HepG2 (cell line): ENCODE measurements around the gene PRDM15. TPM values are rescaled to one million over a fixed set of nuclear protein-coding genes. Genes with fewer than 3 reads are reported as not detected.

Source experiments
- ATAC-seq: fragments of 200-7000 bp; cut with Tn5 transposase; 3 replicates; pipeline ENCODE4 v1.9.1; 2020; ENCODE audit warnings: mild to moderate bottlenecking, moderate library complexity
- BruUV-seq: library from RNA; stranded (reverse); fragments of 400-500 nt; replicated peaks from 2 replicates; lab custom pipeline; 2021; lab: Mats Ljungman, UMichigan
- CTCF ChIA-PET: fragments of 300-600 bp; formaldehyde crosslinking; extraction: SDS; loops from one replicate; lab custom pipeline; 2021; ENCODE audit warnings: low total read pairs, inconsistent platforms, low intra/inter-chr PET ratio; lab: Yijun Ruan, JAX
- POLR2A ChIA-PET: fragments of 350-600 bp; sonication (Branson Sonifier 250); formaldehyde crosslinking; loops from one replicate; lab custom pipeline; 2020; ENCODE audit warnings: antibody characterized with exemption, inconsistent platforms; lab: Yijun Ruan, JAX
- DNase-seq: peaks from one replicate; pipeline ENCODE4 v3.0.0-alpha.2; 2015; ENCODE audit warnings: low spot score
- FAIRE-seq: peaks from 3 replicates; lab custom pipeline; 2011; peaks lifted over from hg19 to GRCh38; lab: Jason Lieb, UNC
- H2AFZ ChIP-seq: one replicate; pipeline ENCODE4 v1.6.1; 2011; ENCODE audit warnings: low read length, inconsistent platforms
- H3K27ac ChIP-seq: fragments of 300-600 bp; 3 replicates; pipeline ENCODE4 v1.8.0; 2011; ENCODE audit warnings: mixed run types, mild to moderate bottlenecking, mixed read lengths, low read length, inconsistent platforms; ENCODE audit not compliant: insufficient read depth; ENCODE audit errors: extremely low read length
- H3K27me3 ChIP-seq, 2 experiments: fragments of 200-600 bp in 1 of 2; 2 replicates in 1 of 2; 3 replicates in 1 of 2; pipeline versions ENCODE4 v1.6.0 to v1.8.0; 2011; ENCODE audit warnings: low read length in 2 of 2, mild to moderate bottlenecking in 2 of 2, moderate library complexity in 2 of 2, inconsistent platforms in 1 of 2; ENCODE audit not compliant: insufficient read depth in 2 of 2, control insufficient read depth in 1 of 2
- H3K36me3 ChIP-seq, 2 experiments: fragments of 200-600 bp in 1 of 2; replicated peaks in 1 of 2; 2 replicates in 1 of 2; 3 replicates in 1 of 2; pipeline versions ENCODE4 v1.5.1 to v1.8.0; 2011; ENCODE audit warnings: low read length in 2 of 2, inconsistent platforms in 1 of 2; ENCODE audit not compliant: insufficient read depth in 2 of 2, control insufficient read depth in 1 of 2
- H3K4me1 ChIP-seq: 2 replicates; pipeline ENCODE4 v1.5.1; 2012; ENCODE audit warnings: low read length, inconsistent platforms; ENCODE audit not compliant: insufficient read depth
- H3K4me2 ChIP-seq: 2 replicates; pipeline ENCODE4 v1.6.0; 2011; ENCODE audit warnings: low read depth, low read length, inconsistent platforms
- H3K4me3 ChIP-seq, 3 experiments: fragments of 200-600 bp in 1 of 3; sonication (generic), shearing (Covaris generic) in 1 of 3; replicated peaks in 1 of 3; 2 replicates each; pipeline ENCODE4 v1.5.1; 2011 to 2016; ENCODE audit warnings: low read length in 3 of 3, inconsistent platforms in 2 of 3, low read depth in 2 of 3, mild to moderate bottlenecking in 2 of 3, control low read depth in 1 of 3, mixed read lengths in 1 of 3; ENCODE audit not compliant: insufficient read depth in 1 of 3
- H3K79me2 ChIP-seq: one replicate; pipeline ENCODE4 v1.6.1; 2011; ENCODE audit warnings: low read length, inconsistent platforms; ENCODE audit not compliant: insufficient read depth
- H3K9ac ChIP-seq: 2 replicates; pipeline ENCODE4 v1.6.0; 2011; ENCODE audit warnings: mild to moderate bottlenecking, low read depth, low read length, inconsistent platforms; ENCODE audit not compliant: insufficient read depth
- H3K9me3 ChIP-seq: 2 replicates; pipeline ENCODE4 v1.5.1; 2012; ENCODE audit warnings: mild to moderate bottlenecking, low read length
- H4K20me1 ChIP-seq: 2 replicates; pipeline ENCODE4 v1.6.0; 2011; ENCODE audit warnings: inconsistent platforms, mild to moderate bottlenecking, low read length, moderate library complexity; ENCODE audit not compliant: insufficient read depth
- ARNT ChIP-seq: fragments of 450-650 bp; IDR thresholded peaks from 2 replicates; pipeline ENCODE4 v1.6.1; 2017
- ASH2L ChIP-seq: fragments of 300-600, 200-600 bp; sonication (generic); IDR thresholded peaks from 2 replicates; pipeline ENCODE4 v1.7.0; 2017; ENCODE audit warnings: low read depth, mild to moderate bottlenecking, moderate library complexity, mixed read lengths, low read length; ENCODE audit not compliant: insufficient read length
- ATF4 ChIP-seq, 2 experiments: fragments of 450-650 bp in 1 of 2; sonication (generic) in 1 of 2; formaldehyde crosslinking; IDR thresholded peaks; 2 replicates each; pipeline versions ENCODE4 v1.5.0 to v1.8.0; 2020 to 2022; ENCODE audit warnings: mild to moderate bottlenecking in 1 of 2, missing genetic modification reagents in 1 of 2
- CTCF ChIP-seq: sonication (generic); formaldehyde crosslinking; IDR thresholded peaks from 2 replicates; pipeline ENCODE4 v1.5.0; 2020; ENCODE audit warnings: mild to moderate bottlenecking, missing genetic modification reagents, moderate library complexity
- DPF2 ChIP-seq: sonication (generic); formaldehyde crosslinking; IDR thresholded peaks from 2 replicates; pipeline ENCODE4 v1.4.0; 2020; ENCODE audit warnings: mild to moderate bottlenecking, low read depth, missing genetic modification reagents, borderline replicate concordance
- NFAT5 ChIP-seq: sonication (generic); formaldehyde crosslinking; IDR thresholded peaks from 2 replicates; pipeline ENCODE4 v1.4.0; 2020; ENCODE audit warnings: missing genetic modification reagents
- RAD21 ChIP-seq: fragments of 450-650 bp; formaldehyde crosslinking; IDR thresholded peaks from 2 replicates; pipeline ENCODE4 v1.5.0; 2020; ENCODE audit warnings: mild to moderate bottlenecking
- RFX3 ChIP-seq: IDR thresholded peaks from 2 replicates; pipeline ENCODE4 v1.6.1; 2016; ENCODE audit warnings: missing biosample characterization, missing genetic modification reagents
- ZBTB1 ChIP-seq: sonication (generic); formaldehyde crosslinking; IDR thresholded peaks from 2 replicates; pipeline ENCODE4 v1.4.0; 2020; ENCODE audit warnings: missing genetic modification reagents, borderline replicate concordance
- ZBTB8A ChIP-seq: sonication (generic); formaldehyde crosslinking; IDR thresholded peaks from 2 replicates; pipeline ENCODE4 v1.4.0; 2020; ENCODE audit warnings: mild to moderate bottlenecking, low read depth, missing genetic modification reagents, borderline replicate concordance
- ZNF614 ChIP-seq: IDR thresholded peaks from 2 replicates; pipeline ENCODE4 v1.6.1; 2018; ENCODE audit warnings: missing biosample characterization, missing genetic modification reagents, inconsistent platforms, borderline replicate concordance
- WGBS: methylation state at CpG from one replicate; pipeline ENCODE4 v1.1.6; 2017; ENCODE audit warnings: low lambda C conversion rate; 5-methylcytosine and 5-hydroxymethylcytosine counted together
- in situ Hi-C: cut with HindIII; loops from 2 replicates; pipeline ENCODE4 v1.10.0; 2017; ENCODE audit warnings: low pct_unique_long_range_greater_than_20kb; ENCODE audit not compliant: extremely low pct_ligation_motif_present
- intact Hi-C: fragments of 100-400 bp; cut with micrococcal nuclease; formaldehyde crosslinking; loops from one replicate; pipeline ENCODE4 v1.10.0; 2022; ENCODE audit not compliant: unreplicated experiment
- polyA plus RNA-seq, 8 experiments: library from polyadenylated mRNA; depleted of rRNA in 3 of 8; stranded (reverse) in 7 of 8; unstranded in 1 of 8; fragments of >200 nt; fragmentation: Illumina TruSeq in 4 of 8; extraction: Trizol in 4 of 8; gene quantifications; 2 replicates each; pipeline versions ENCODE4 v1.2.1 to v1.2.3, GENCODE V29; 2011 to 2016; ENCODE audit warnings: low read depth in 4 of 8, missing spikeins in 1 of 8, mixed read lengths in 1 of 8; ENCODE audit not compliant: insufficient read depth in 1 of 8
- total RNA-seq, 5 experiments: library from RNA; depleted of rRNA; stranded (reverse); fragments of >200 nt; fragmentation: Illumina TruSeq; extraction: Trizol; gene quantifications; 2 replicates each; pipeline ENCODE4 v1.2.3, GENCODE V29; 2016; ENCODE audit warnings: low read depth in 1 of 5
- TF ChIP-seq, protein P1 (sequence below): sonication (generic); formaldehyde crosslinking; IDR thresholded peaks from 2 replicates; pipeline ENCODE4 v1.4.0; 2020; ENCODE audit warnings: missing genetic modification reagents, mild to moderate bottlenecking, borderline replicate concordance

PRDM15 gene
- total and polyA plus RNA-seq, 2 of the 13 experiments (the other 11 are each of a cell fraction or from before 2014, with no cell fraction given): 4.0 to 6.9 TPM

DNA sequence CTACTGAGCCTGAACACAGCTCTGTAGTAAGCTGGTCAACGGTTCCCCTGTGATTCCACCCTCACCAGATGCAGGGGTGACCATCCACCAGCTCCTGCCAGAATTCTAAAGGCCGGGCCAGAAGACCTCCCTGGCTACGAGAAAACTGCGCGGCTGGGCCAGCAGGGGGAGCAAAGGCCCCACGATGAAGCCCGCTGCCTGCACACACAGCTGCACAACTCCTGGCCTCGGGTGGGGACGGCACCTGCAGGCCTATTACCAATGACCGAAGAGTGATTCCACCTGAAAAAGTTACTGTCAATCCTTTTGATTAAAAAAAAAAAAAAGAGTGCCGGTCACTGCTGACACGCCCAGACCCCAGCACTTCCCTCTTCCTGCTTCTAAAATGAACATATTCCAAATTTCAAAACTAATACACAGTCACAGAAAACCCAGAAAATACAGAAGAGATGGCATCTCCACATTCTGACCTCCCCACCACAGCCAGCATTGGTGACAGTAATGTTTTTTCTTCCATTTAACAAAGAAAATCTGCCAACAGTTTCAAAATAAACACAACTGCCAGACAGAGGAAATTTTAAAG lies 62.5 kb downstream of the PRDM15 start:
- Histone ChIP-seq H3K4me3 (no peak overlapping the region), H4K20me1 (no peaks in the 10 kb centered on the region), H3K79me2 (no peaks in the 10 kb centered on the region), H3K27ac (no peak overlapping the region), H3K36me3 (peaks cover 4 to 17% of the 10 kb centered on the region in 2 experiments; a peak in 4 of 5 replicates), H2AFZ (no peak overlapping the region), H3K9ac (no peak overlapping the region), H3K4me2 (no peak overlapping the region), H3K27me3 (no peaks in the 10 kb centered on the region; a peak in 1 of 5 replicates), H3K9me3 (no peaks in the 10 kb centered on the region), H3K4me1 (no peaks in the 10 kb centered on the region)
- POLR2A ChIA-PET: interaction anchor here (0.7 kb wide), 1 partner anchor 204 kb away, joined by 3 read pairs; no protein-coding TSS in a partner anchor
- intact Hi-C loops (loop anchor here (1.0 to 5.0 kb wide), 5 partner anchors 38 to 300 kb away; partner anchors contain the start of gene RIPK4), in situ Hi-C loops (no loop called here)
- DNase-seq: peak; percentile 23
- FAIRE-seq: no peak
- WGBS: 60% methylated on average over 12 of the region's 12 CpGs
- peak; percentile 89 for ATAC-seq
- CTCF ChIA-PET: interaction anchor here (1.2 to 2.6 kb wide), 4 partner anchors 205 to 301 kb away, joined by 3 to 78 read pairs (median 4); no protein-coding TSS in a partner anchor
- BruUV-seq: no TSS peak
- TF ChIP-seq ATF4 (CRISPR knock-in tag; IDR thresholded peaks at IDR 0.05) (no peak), ZBTB1 (CRISPR knock-in tag) (no peak), ZNF614 (no peak), ASH2L (no peak), ZBTB8A (CRISPR knock-in tag) (no peak), RAD21 (CRISPR knock-in tag) (peak; percentile 68), RFX3 (CRISPR knock-in tag) (no peak), DPF2 (CRISPR knock-in tag) (no peak), ARNT (no peak), CTCF (CRISPR knock-in tag) (peak; percentile 82), NFAT5 (CRISPR knock-in tag) (no peak)
- TF ChIP-seq, protein P1, sequence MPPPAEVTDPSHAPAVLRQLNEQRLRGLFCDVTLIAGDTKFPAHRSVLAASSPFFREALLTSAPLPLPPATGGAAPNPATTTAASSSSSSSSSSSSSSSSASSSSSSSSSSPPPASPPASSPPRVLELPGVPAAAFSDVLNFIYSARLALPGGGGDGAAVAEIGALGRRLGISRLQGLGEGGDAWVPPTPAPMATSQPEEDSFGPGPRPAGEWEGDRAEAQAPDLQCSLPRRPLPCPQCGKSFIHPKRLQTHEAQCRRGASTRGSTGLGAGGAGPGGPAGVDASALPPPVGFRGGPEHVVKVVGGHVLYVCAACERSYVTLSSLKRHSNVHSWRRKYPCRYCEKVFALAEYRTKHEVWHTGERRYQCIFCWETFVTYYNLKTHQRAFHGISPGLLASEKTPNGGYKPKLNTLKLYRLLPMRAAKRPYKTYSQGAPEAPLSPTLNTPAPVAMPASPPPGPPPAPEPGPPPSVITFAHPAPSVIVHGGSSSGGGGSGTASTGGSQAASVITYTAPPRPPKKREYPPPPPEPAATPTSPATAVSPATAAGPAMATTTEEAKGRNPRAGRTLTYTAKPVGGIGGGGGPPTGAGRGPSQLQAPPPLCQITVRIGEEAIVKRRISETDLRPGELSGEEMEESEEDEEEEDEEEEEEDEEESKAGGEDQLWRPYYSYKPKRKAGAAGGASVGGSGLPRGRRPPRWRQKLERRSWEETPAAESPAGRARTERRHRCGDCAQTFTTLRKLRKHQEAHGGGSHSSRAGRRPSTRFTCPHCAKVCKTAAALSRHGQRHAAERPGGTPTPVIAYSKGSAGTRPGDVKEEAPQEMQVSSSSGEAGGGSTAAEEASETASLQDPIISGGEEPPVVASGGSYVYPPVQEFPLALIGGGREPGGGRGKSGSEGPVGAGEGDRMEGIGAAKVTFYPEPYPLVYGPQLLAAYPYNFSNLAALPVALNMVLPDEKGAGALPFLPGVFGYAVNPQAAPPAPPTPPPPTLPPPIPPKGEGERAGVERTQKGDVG (CRISPR knock-in tag): no peak
